ENCODE data around the gene PYCR2. TPM values are rescaled to one million over a fixed set of nuclear protein-coding genes. Genes with fewer than 3 reads are reported as not detected.
"Not testable (repeated sequence)": the region's sequence is repeated elsewhere in the genome, so short reads cannot be mapped to it uniquely, and the experiment has no call there.

Gene PYCR2
- total RNA-seq, 2 donors from 2014 or later = 41.7 to 45.9 TPM

DNA sequence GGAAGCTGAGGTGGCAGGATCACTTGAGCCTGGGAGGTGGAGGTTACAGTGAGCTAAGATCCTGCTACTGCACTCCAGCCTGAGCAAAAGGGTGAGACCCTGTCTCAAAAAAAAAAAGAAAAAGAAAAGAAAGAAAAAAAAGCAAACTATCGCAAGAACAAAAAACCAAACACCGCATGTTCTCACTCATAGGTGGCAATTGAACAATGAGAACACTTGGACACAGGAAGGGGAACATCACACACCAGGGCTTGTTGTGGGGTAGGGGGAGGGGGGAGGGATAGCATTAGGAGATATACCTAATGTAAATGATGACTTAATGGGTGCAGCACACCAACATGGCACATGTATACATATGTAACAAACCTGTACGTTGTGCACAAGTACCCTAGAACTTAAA lies 5.4 kb upstream of the PYCR2 start:
- intact Hi-C loops (cut with DNase I); DNase-seq (ENCODE audit: low spot score): not testable (repeated sequence)

DNA sequence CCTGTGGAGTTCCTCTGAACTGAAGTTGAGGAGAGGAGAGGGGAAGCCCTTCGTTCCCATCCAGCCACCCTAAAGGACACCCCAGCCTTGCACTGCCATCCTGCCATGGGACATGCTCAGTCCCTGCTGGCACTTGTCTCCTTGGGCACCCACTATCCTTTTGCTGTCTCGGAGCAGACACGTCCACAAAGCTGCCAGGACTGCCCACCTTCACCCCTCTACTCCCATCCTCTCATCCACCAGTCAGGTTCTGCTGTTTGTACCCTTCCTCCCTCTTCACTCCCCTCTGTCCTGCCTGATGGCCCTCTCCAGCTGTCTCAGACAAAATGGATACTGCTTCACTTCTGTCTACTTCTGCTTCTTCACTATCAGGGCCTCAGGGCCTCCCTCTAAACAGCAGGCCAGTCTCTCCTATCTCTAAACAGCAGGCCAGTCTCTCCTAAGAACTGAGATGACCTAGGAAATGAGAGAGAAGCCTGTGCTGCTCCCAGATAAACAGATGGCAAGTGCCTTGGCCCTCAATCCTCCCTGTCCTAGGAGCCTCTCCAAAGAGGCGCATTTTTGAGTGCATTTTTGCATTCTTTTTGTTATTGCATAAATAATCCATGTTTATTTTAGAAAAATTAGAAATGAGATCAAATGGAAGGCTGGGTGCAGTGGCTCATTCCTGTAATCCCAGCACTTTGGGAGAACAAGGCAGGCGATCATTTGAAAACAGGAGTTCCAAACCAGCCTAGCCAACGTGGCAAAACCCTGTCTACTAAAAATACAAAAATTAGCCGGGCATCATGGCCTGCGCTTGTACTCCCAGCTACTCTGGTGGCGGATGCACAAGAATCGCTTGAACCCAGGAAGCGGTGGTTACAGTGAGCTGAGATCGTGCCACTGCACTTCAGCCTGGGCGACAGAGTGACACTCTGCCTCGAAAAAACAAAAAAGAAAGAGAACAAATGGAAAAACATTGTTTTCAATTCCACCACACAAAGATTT lies 4.4 kb upstream of the PYCR2 start:
- DNase-seq (ENCODE audit: low spot score) = no peak
- intact Hi-C loops (cut with DNase I) = no loop called here

GRCh38 chr1:225926551-225927113 lies 2.6 kb upstream of the PYCR2 start:
- intact Hi-C loops (cut with DNase I) = no loop called here
- DNase-seq (ENCODE audit: low spot score) = no peak

DNA sequence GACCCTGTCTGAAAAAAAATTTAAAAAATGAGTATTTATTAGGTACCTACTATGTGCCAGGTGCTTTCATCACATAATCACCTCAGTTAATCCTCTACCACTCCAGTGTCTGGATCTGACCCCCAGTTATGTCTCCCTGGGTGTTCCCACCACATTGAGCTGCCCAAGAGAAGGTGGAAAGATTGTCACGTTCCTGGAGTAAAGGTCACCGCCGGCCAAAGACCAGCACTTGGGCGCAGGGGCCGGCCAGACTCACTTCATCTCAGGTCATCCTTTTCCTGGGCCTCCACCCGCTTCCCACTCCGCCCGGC lies 714 bp downstream of the PYCR2 start:
- DNase-seq (ENCODE audit: low spot score) = no peak
- intact Hi-C loops (cut with DNase I) = no loop called here

GRCh38 chr1:225921734-225922709 lies 2.0 kb downstream of the PYCR2 start:
- DNase-seq (ENCODE audit: low spot score) = no peak
- intact Hi-C loops (cut with DNase I) = no loop called here

- peak; percentile 89 for DNase-seq (ENCODE audit: low spot score)
- intact Hi-C loops (cut with DNase I) = loop anchor here (5.0 to 10.0 kb wide), 2 partner anchors 145 to 148 kb away; partner anchors contain the start of gene SRP9 (in 1 of the 2)
Observed at GRCh38 chr1:225919906-225920305, 4.1 kb downstream of the PYCR2 start.

GRCh38 chr1:225918280-225918679 lies 5.8 kb downstream of the PYCR2 start:
- intact Hi-C loops (cut with DNase I) = loop anchor here (5.0 to 10.0 kb wide), 2 partner anchors 143 to 146 kb away; partner anchors contain the start of gene SRP9 (in 1 of the 2)
- no peak for DNase-seq (ENCODE audit: low spot score)

DNA sequence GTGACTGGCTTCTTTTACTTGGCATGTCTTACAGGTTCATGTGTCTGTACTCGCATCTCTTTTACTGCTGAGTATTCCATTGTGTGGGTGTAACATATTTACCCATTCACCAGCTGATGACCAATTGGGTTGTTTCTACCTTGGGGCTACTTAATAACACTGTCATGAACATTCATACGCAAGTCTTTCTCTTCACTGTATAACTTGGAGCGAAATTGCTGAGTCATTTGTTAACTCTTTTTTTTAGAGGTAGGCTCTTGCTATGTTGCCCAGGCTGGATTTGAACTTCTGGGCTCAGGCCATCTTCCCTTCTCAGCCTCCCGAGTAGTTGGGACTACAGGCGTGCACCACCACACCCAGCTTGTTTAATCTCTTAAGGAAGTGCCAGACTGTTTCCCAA lies 6.5 kb downstream of the PYCR2 start:
- no peak for DNase-seq (ENCODE audit: low spot score)
- intact Hi-C loops (cut with DNase I) = loop anchor here (5.0 to 10.0 kb wide), 2 partner anchors 143 to 145 kb away; partner anchors contain the start of gene SRP9 (in 1 of the 2)

DNA sequence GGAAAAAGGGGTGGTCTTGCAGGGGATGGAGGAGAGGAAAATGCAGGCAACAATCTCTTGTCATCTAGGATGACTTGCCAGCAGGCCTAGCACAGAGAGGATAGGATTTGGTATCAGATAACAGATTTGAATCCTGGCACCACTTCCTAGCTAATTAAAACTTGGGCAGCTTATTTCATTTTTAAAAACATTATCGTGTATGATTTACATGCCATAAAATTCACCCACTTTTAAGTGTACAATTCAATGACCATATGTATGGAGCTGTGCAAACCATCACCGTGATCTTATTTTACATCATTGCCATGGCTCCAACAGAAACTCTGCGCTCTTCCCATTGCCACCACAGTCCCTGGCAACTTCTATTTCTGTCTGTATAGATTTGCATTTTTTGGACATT lies 6.9 kb downstream of the PYCR2 start:
- intact Hi-C loops (cut with DNase I) = loop anchor here (5.0 to 10.0 kb wide), 2 partner anchors 142 to 145 kb away; partner anchors contain the start of gene SRP9 (in 1 of the 2)
- DNase-seq (ENCODE audit: low spot score) = no peak

- no peak for DNase-seq (ENCODE audit: low spot score)
- intact Hi-C loops (cut with DNase I) = loop anchor here (5.0 to 10.0 kb wide), 2 partner anchors 141 to 143 kb away; partner anchors contain the start of gene SRP9 (in 1 of the 2)
Observed at GRCh38 chr1:225915538-225915991, 8.5 kb downstream of the PYCR2 start.

DNA sequence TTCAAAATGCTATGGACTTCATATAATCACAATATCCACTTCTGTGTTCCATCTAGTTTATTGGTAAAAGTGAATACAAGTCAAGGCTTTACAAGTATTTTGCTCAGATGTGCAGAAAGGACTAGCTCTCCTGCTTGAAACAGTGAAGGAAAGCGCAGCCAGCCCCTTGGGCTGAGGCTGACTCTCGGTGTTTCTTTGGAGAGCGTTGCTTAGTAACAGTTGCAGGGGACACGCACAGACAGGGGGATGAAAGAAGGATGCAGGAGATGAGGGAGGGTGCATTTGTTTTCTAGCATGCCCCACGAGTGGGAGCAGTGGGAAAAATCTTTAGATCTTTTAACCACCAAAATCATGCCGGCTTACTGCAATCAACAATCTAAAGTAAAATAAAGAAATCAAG lies 9.1 kb downstream of the PYCR2 start:
- intact Hi-C loops (cut with DNase I) = loop anchor here (5.0 to 10.0 kb wide), 3 partner anchors 140 to 438 kb away; partner anchors contain the start of gene SRP9 (in 1 of the 2)
- DNase-seq (ENCODE audit: low spot score) = no peak

DNA sequence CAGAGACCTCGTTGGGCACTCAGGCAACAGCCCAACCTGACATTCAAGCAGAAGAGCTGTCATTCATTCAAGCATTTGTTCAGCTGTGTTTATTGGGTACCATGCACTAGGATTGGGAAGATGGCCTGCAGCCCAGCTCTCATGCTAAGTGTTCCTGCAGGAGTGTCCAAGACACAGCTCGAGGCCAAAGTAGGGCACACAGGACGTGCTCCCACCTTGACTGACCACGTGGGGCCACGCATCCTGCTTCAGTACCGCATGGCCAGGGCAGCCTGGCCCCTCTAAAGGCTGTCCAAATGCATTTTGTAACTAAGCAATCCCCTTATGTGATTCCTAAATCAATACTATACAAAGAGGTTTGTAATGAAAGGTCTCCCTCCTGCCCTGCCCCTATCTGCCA lies 9.7 kb downstream of the PYCR2 start:
- DNase-seq (ENCODE audit: low spot score) = no peak
- intact Hi-C loops (cut with DNase I) = loop anchor here (5.0 to 10.0 kb wide), 2 partner anchors 140 to 437 kb away; partner anchors contain the start of gene SRP9 (in 1 of the 2)

DNA sequence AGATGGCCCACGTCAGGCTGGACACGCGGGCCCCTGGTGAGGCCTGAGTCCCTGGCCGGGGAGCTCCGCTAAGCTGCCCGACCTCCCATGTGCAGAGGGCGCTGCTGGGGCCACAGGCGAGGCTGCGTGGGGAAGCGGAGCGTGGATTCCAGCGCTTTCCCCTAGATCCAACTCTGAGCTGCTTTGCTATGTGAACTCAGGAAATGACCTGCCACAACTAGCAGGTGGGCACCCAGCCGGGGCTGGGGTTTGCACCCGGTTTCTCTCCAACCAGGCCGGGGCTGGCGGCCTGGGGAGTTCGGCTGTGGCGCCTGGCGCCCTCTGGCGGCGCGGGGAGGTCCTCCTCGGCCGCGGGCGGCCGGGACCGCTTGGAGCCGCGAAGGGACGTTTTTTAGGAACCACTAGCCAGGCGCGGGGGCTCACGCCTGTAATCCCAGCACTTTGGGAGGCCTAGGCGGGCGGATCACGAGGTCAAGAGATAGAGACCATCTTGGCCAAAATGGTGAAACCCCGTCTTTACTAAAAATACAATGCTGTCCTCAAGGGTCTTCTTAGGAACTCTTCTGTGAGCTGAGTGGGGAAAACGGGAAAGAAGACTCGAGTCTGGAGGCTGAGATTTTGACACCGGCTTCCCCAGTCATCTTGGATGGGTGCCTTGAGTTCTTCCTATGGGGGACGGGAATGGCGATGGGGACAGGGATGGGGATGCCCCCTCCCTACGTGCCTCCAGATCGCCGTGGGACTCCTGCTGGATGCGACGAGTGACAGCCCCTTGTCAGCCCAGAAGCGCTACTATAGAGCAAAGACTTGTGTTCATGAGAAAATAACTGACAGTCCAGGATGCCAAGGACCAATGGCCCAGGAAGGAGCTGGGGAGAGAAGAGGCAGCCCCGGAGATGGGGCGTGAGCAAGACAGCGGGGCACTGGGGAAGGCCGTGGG lies 12.6 kb downstream of the PYCR2 start:
- intact Hi-C loops (cut with DNase I) = loop anchor here (5.0 to 10.0 kb wide), 2 partner anchors 137 to 434 kb away; partner anchors contain the start of gene SRP9 (in 1 of the 2)
- peak; percentile 90 for DNase-seq (ENCODE audit: low spot score)

- intact Hi-C loops (cut with DNase I) = no loop called here
- no peak for DNase-seq (ENCODE audit: low spot score)
Observed at GRCh38 chr1:225909477-225909876, 14.6 kb downstream of the PYCR2 start.

DNA sequence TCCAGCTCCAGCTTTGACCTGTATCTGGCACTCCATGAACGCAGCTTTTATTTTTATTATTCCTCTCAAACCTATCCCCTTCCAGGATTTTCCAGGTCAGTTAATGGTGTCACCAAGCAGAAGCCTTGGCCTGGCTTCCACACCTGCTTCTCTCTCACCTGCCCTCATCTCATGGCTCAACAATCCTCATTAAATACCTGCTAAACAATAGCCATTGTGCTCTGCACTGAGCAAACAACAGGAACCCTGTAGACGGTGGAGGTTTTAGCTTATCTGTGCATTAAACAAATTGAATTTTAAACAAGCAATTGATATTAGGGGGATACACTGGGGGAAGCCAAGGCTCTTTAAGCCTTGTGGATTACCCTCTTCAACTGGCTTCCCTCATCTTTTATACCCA lies 15.3 kb downstream of the PYCR2 start:
- intact Hi-C loops (cut with DNase I) = no loop called here

DNA sequence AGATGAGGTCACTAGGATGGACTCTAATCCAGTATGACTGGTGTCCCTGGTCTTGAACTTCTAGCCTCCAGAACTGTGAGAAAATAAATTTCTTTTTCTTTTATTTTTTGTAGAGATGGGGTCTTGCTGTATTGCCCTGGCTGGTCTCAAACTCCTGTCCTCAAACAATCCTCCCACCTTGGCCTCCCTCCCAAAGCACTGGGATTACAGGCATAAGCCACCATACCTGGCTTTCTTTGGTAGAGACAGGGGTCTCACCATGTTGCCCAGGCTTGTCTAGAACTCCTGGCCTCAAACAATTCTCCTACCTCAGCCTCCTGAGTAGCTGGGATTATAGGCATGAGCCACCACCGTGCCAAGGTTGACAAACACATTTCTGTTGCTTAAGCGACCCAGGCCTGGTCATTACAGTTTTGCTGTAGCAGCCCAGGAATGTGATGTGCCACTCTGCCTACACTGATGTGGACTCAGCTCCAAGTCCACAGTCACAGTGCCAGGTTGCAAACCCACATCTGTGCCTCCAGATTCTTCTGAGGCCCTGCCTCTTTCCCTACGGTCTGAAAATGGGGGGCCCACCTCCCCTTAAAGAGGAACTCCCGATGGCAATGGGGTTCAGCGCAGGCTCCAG lies 15.9 kb downstream of the PYCR2 start:
- intact Hi-C loops (cut with DNase I) = no loop called here
- DNase-seq (ENCODE audit: low spot score) = no peak

More for the DNA sequence above, 15.3 kb downstream of the PYCR2 start:
- DNase-seq (ENCODE audit: low spot score) = no peak

- no peak for DNase-seq (ENCODE audit: low spot score)
- intact Hi-C loops (cut with DNase I) = loop anchor here in 1 of 2 donors (2.0 kb wide), 1 partner anchor 17 kb away; no protein-coding TSS in a partner anchor
Observed at GRCh38 chr1:225907341-225907740, 16.7 kb downstream of the PYCR2 start.
